Activated CD8-positive, alpha-beta memory T cell treated with anti-CD3 and anti-CD28 coated beads, Interleukin-2, amount 50 U/mL, for 1 hour (primary cell): Measurements from ENCODE around the gene ZSWIM6.
"Not testable (repeated sequence)": the region's sequence is repeated elsewhere in the genome, so short reads cannot be mapped to it uniquely, and the experiment has no call there.

Source experiments
- DNase-seq: peaks from one replicate; pipeline ENCODE4 v3.0.0-alpha.2; 2020; ENCODE audit errors: extremely low read depth

ZSWIM6 gene

GRCh38 chr5:61363401-61364114, 31.5 kb downstream of the ZSWIM6 start:
- DNase-seq = no peak

GRCh38 chr5:61366497-61367240, 34.6 kb downstream of the ZSWIM6 start:
- no peak for DNase-seq

GRCh38 chr5:61370506-61370905, 38.4 kb downstream of the ZSWIM6 start:
- no peak for DNase-seq

GRCh38 chr5:61371474-61371873, 39.4 kb downstream of the ZSWIM6 start:
- DNase-seq = no peak

- no peak for DNase-seq
These were observed 47.6 kb downstream of the ZSWIM6 start for GRCh38 chr5:61379677-61380076.

DNA sequence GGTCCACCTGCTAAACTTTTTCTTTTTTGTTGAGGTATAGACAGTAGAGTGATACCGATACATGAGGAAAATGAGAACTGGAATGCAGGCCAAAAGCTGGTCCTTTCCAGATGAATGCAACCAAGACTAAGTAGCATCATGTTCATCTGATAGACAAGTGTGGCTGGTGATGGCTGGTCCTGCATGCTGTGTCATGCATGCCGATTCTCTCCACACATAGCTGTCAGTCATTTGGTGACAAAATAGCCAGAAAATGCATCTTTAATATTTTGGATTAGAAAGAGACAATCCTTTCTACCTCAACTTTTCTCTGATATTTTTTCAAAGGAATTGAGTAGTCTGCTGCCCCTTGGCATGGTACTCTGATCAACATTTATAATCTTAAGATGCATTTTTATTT, 49.9 kb downstream of the ZSWIM6 start:
- DNase-seq = no peak

- DNase-seq = no peak
These were observed 53.6 kb downstream of the ZSWIM6 start for GRCh38 chr5:61385627-61386026.

DNA sequence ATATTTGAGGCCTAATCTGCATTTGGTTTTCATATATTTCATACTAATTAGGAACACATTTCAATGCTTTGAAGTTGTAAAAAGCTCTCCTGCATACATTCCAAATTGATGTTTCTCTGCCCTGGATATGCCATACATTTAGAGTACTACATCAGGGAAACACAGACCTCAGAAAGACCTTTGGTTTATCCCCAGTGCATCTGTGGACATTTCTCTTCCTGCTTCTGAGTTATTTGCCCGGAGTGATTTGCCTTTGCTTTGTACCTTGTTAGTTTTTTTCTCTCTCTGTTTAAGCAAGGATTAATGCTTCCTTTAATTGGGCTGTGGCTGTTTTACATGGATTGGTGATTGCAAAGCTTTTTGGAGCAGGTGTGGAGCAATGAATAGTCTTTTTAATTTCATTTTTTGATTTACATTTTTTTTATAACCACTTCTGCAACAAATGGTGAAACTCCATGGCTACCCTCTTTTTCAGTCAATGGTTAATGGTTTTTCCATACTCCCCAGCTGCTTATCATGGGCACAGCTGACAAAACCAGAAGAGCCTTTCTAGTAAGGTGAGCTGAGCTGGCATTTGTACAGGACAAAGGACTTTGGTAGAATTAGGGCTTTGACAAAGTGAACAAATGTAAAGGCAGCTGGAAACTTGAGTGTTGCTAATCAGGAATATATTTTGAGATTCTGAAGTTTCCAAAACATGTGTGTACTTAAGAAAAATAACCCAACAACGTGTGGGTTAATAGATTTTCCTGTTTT, 54.2 kb downstream of the ZSWIM6 start:
- DNase-seq = no peak

DNA sequence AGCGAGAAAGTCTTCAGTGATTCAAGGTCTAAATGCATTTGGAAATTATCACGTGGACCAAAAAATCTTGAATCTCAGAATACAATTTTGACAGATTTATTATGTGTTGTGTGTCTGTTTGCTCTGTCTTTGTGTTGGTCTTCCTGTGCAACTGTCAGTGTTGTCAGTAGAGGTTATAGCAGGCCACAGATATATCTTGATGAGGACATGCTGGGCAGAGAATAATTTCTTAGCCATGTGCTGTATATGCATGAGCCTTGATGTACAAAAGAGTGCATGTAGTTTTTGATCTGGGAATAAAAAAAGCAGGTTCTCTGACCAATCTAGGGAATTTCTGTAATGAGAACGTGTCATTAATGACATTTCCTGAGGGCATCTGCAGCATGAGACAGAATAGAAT, 57.6 kb downstream of the ZSWIM6 start:
- DNase-seq = no peak

GRCh38 chr5:61394078-61394704, 62.1 kb downstream of the ZSWIM6 start:
- DNase-seq = no peak

DNA sequence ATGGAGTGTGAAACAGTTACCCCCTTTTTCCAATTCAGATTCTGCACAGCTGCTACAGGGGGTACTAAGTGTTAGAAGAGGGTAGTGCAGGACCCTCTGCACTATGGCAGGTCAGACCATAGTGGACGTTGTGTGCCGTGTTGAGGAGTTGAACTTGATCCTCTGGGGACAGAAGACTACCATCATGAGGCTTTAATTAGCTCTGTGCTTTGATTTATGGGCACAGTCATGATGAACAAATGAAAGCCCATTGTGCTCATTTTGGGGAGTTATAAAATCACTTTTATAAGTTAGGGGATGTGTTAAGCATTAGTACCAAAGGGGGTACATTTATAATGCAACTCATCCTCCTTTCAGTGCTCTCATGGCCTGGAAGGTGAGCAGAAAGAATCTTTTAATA, 62.7 kb downstream of the ZSWIM6 start:
- DNase-seq = no peak

DNA sequence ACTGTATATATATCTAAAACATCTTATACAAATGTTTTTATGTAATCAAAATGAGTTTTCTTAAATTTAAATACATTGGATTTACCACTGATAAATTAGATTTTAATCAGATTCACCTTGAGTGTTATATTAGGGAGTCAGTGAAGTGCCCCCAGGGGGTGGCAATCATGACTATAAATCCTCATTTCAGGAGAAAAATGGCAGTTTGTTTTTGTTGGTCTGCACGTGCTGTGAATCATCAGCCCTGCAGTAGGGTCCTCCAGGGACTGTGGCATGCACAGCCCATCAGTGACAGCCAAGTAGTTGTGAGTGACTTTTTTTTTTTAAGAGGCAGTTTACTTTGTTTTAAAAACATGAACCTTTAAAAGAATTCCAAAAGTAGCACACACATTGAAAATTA, 65.2 kb downstream of the ZSWIM6 start:
- no peak for DNase-seq

- no peak for DNase-seq
These were observed 65.9 kb downstream of the ZSWIM6 start for GRCh38 chr5:61397937-61398336.

- DNase-seq = no peak
These were observed 66.4 kb downstream of the ZSWIM6 start for GRCh38 chr5:61398440-61398839.

- DNase-seq = no peak
These were observed 67.6 kb downstream of the ZSWIM6 start for GRCh38 chr5:61399679-61400078.

DNA sequence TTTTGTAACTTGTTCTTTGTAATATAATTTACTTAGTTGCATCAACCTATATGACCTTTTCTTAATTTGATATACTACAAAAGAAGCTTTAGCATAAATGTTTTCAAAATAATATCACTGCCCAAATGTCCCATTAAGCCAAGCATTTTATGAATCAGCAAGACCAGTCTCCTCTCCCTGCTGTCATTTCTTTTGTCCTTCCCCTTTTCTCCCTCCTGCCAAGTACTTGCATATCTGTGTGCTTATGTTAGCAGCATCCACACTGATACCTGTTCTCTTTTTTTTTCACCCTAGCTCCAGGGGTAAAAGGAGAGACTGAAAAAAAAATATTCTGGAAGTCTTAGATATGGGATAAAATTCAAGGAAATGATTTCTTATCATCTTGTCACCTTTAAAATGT, 69.7 kb downstream of the ZSWIM6 start:
- DNase-seq = no peak

GRCh38 chr5:61402244-61402823, 70.3 kb downstream of the ZSWIM6 start:
- no peak for DNase-seq

DNA sequence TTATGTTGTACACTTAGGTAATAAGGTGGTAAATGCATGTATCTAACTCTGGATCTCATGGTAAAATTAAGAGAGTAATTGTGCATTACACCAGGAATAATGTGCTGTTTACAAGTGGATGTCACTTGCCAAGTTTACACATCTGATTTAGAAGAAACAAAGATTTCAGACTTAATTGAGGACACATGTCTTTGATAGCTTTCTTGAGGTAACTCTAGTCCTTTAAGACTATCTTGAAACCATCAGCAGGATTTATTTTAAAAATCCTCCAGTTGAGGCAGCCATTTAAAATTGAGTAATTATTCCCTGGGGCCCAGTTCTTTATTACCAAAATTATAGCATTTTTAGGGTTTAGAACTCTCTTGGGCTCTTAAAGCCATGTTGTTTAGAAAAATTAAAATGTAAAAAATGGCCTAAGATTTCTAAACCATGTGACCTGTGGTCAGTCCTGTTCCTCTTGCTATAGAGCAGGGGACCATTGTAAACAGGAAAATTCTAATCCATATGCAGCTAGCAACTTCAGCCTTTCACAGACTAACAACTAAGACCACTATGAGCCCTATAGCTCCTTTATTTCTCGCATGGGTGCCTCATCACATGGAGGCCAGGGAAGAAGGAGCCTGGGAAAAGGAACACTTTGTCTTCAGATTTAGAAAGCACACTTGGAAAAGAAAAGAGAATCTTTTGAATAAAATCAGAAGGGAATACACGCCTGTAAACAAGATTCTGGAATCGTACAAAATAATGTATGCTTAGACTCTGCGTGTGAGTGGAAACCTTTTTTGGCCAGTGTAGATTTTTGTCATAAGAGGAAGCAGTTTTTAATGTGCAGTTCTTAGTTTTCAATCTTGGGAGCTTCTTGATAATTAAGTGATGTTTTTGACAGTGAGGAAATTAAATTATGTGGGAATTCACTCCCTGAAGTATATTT, 71.2 kb downstream of the ZSWIM6 start:
- DNase-seq = no peak

- no peak for DNase-seq
These were observed 73.6 kb downstream of the ZSWIM6 start for GRCh38 chr5:61405511-61406295.

- DNase-seq = not testable (repeated sequence)
These were observed 74.4 kb downstream of the ZSWIM6 start for GRCh38 chr5:61406497-61406896.
